Astrocyte (in vitro differentiated cells and primary cell): Measurements from ENCODE around the gene ZFYVE28. TPM values are rescaled to one million over a fixed set of nuclear protein-coding genes. Genes with fewer than 3 reads are reported as not detected.

Experiments used
- DNase-seq: peaks from one replicate; pipeline ENCODE4 v3.0.0-alpha.2; 2010; ENCODE audit warnings: low read depth
- FAIRE-seq: peaks from 2 replicates; lab custom pipeline; 2011; peaks lifted over from hg19 to GRCh38; lab: Jason Lieb, UNC
- H2AFZ ChIP-seq: 2 replicates; pipeline ENCODE4 v1.6.0; 2012; ENCODE audit warnings: low read depth, low read length, inconsistent platforms
- H3K27ac ChIP-seq: 2 replicates; pipeline ENCODE4 v1.5.1; 2011; ENCODE audit warnings: low read depth, low read length, inconsistent platforms
- H3K27me3 ChIP-seq: 2 replicates; pipeline ENCODE4 v1.6.0; 2011; ENCODE audit warnings: low read length, inconsistent platforms; ENCODE audit not compliant: insufficient read depth
- H3K36me3 ChIP-seq: 2 replicates; pipeline ENCODE4 v1.5.1; 2011; ENCODE audit warnings: low read length, inconsistent platforms; ENCODE audit not compliant: insufficient read depth
- H3K4me1 ChIP-seq: 2 replicates; pipeline ENCODE4 v1.5.1; 2011; ENCODE audit warnings: low read length, inconsistent platforms; ENCODE audit not compliant: insufficient read depth
- H3K4me2 ChIP-seq: 2 replicates; pipeline ENCODE4 v1.6.0; 2012; ENCODE audit warnings: low read length, inconsistent platforms
- H3K4me3 ChIP-seq: 2 replicates; pipeline ENCODE4 v1.5.1; 2011; ENCODE audit warnings: low read depth, mild to moderate bottlenecking, low read length, inconsistent platforms; ENCODE audit not compliant: insufficient read depth
- H3K79me2 ChIP-seq: 2 replicates; pipeline ENCODE4 v1.6.0; 2012; ENCODE audit warnings: mild to moderate bottlenecking, low read length, inconsistent platforms; ENCODE audit not compliant: insufficient read depth
- H3K9ac ChIP-seq: 2 replicates; pipeline ENCODE4 v1.6.0; 2012; ENCODE audit warnings: mild to moderate bottlenecking, low read length, inconsistent platforms
- H3K9me3 ChIP-seq: 2 replicates; pipeline ENCODE4 v1.5.1; 2012; ENCODE audit warnings: low read depth, mild to moderate bottlenecking, low read length, inconsistent platforms; ENCODE audit not compliant: insufficient read depth
- H4K20me1 ChIP-seq: 2 replicates; pipeline ENCODE4 v1.6.0; 2012; ENCODE audit warnings: low read length, inconsistent platforms; ENCODE audit not compliant: insufficient read depth
- H3K27ac Mint-ChIP-seq: one replicate; pipeline ENCODE4 v1.8.0; 2021; ENCODE audit warnings: mild to moderate bottlenecking, mixed read lengths; ENCODE audit not compliant: unreplicated experiment
- H3K27me3 Mint-ChIP-seq: one replicate; pipeline ENCODE4 v1.8.0; 2021; ENCODE audit warnings: low read depth, mixed read lengths; ENCODE audit not compliant: unreplicated experiment
- H3K36me3 Mint-ChIP-seq: one replicate; pipeline ENCODE4 v1.8.0; 2021; ENCODE audit warnings: low read depth, mixed read lengths; ENCODE audit not compliant: unreplicated experiment
- H3K4me1 Mint-ChIP-seq: one replicate; pipeline ENCODE4 v1.8.0; 2021; ENCODE audit warnings: low read depth, mixed read lengths; ENCODE audit not compliant: unreplicated experiment
- H3K4me3 Mint-ChIP-seq: one replicate; pipeline ENCODE4 v1.8.0; 2021; ENCODE audit warnings: mild to moderate bottlenecking, moderate library complexity, mixed read lengths; ENCODE audit not compliant: unreplicated experiment
- H3K9me3 Mint-ChIP-seq: one replicate; pipeline ENCODE4 v1.8.0; 2021; ENCODE audit warnings: mild to moderate bottlenecking, mixed read lengths; ENCODE audit not compliant: unreplicated experiment
- EZH2 ChIP-seq: IDR thresholded peaks from 2 replicates; pipeline ENCODE4 v1.6.1; 2012; ENCODE audit warnings: mild to moderate bottlenecking, low read length, inconsistent platforms; ENCODE audit not compliant: insufficient read depth
- total RNA-seq: library from RNA; stranded (reverse); gene quantifications from 2 replicates; pipeline ENCODE4 v1.2.1, GENCODE V29; 2021
- TF ChIP-seq, protein P1 (sequence below): IDR thresholded peaks from 2 replicates; pipeline ENCODE4 v1.5.1; 2011; ENCODE audit warnings: low read depth, mild to moderate bottlenecking, inconsistent platforms, low read length, moderate library complexity; ENCODE audit not compliant: insufficient read depth

ZFYVE28 gene
- total RNA-seq, 1 donor from 2014 or later: 0.68 TPM

DNA sequence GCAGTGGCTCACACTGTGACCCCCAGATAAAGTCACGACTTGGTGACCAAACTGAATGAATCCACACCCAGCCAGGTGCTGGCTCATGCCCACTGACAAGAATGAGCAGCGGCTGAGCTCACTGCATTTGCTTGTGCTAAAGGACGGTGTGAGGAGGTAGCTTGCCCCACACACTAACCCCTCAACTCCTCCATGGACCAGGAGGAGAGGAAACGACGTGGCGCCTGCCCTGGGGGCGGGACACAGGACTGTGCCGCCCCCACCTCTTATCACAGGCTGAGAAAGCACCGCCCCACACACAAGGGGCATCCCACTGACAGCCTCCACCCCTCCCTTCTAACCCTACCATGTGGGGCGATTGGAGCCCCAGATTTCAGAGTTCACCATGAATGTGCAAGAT, 43.0 kb downstream of the ZFYVE28 start:
- Histone ChIP-seq H3K4me3 (no peak overlapping the region), H3K27me3 (no peaks in the 10 kb centered on the region), H2AFZ (no peak overlapping the region), H3K79me2 (no peaks in the 10 kb centered on the region), H3K4me2 (no peak overlapping the region), H3K4me1 (peaks cover 4% of the 10 kb centered on the region), H3K36me3 (no peaks in the 10 kb centered on the region), H3K9ac (no peak overlapping the region), H4K20me1 (no peaks in the 10 kb centered on the region), H3K9me3 (peaks cover 5% of the 10 kb centered on the region), H3K27ac (no peak overlapping the region)
- FAIRE-seq (no peak), DNase-seq (no peak)
- TF ChIP-seq, protein P1, sequence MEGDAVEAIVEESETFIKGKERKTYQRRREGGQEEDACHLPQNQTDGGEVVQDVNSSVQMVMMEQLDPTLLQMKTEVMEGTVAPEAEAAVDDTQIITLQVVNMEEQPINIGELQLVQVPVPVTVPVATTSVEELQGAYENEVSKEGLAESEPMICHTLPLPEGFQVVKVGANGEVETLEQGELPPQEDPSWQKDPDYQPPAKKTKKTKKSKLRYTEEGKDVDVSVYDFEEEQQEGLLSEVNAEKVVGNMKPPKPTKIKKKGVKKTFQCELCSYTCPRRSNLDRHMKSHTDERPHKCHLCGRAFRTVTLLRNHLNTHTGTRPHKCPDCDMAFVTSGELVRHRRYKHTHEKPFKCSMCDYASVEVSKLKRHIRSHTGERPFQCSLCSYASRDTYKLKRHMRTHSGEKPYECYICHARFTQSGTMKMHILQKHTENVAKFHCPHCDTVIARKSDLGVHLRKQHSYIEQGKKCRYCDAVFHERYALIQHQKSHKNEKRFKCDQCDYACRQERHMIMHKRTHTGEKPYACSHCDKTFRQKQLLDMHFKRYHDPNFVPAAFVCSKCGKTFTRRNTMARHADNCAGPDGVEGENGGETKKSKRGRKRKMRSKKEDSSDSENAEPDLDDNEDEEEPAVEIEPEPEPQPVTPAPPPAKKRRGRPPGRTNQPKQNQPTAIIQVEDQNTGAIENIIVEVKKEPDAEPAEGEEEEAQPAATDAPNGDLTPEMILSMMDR: no peak
- no peak for TF ChIP-seq EZH2
- Mint-ChIP-seq H3K36me3 (peaks cover 2% of the 10 kb centered on the region), H3K4me1 (no peaks in the 10 kb centered on the region), H3K27ac (no peak overlapping the region), H3K9me3 (peaks cover 14% of the 10 kb centered on the region), H3K4me3 (no peak overlapping the region), H3K27me3 (peaks cover 48% of the 10 kb centered on the region)

DNA sequence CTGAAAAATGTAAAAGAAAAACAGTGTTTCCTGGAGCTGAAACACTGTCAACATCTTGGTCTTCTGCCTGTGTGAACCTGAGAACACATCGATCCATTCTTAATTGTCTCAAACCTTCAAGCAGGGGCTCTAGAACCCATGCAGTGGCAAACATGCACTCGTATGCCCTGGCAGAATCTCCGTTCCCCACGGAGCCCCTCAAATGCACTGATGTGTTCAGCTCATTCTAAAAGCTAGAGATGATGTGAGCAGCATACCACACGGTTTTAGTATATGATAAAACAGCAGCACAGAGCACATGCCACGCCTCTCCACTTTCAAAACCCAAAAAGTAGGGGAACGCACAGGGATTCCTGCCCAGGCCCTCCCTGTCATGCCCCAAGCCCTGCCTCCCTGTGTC, 44.9 kb downstream of the ZFYVE28 start:
- peaks cover 2% of the 10 kb centered on the region for H3K36me3 Mint-ChIP-seq
- H3K27me3 Mint-ChIP-seq: peaks cover 40% of the 10 kb centered on the region
- H3K9ac ChIP-seq: no peak overlapping the region

DNA sequence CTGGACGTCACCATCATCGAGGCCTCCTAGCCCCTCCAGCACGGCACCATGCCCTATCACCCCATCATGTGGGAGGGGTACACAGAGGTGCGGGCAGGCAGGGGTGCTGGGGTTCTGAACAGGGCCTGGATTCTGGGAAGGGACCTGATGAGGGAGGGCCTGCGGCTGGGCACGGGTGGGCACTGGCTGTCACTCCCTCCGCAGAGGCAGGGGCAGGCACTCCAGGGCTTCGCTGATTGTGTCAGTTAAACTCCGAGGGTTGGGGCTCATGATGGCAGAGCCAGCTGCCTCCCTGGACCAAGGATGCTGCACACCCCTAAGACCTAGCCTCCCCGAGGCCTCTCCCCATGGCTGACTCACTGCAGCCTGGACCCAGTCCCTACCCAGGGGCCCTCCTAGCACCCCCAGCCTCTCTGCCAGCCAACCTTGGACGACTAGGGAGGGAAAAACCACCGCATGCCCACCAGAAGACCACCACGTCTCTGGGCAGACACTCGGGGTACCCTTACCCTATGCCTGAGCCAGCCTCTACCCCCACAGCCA, 45.9 kb downstream of the ZFYVE28 start:
- no peak for FAIRE-seq
- peaks cover 40% of the 10 kb centered on the region for H3K27me3 Mint-ChIP-seq
- no peaks in the 10 kb centered on the region for H4K20me1 ChIP-seq

More for the DNA sequence above, 44.9 kb downstream of the ZFYVE28 start:
- Histone ChIP-seq H3K36me3 (no peaks in the 10 kb centered on the region), H3K27ac (no peak overlapping the region), H3K9me3 (peaks cover 11% of the 10 kb centered on the region), H3K4me1 (no peaks in the 10 kb centered on the region), H4K20me1 (no peaks in the 10 kb centered on the region), H3K27me3 (no peaks in the 10 kb centered on the region), H3K4me2 (no peak overlapping the region), H2AFZ (no peak overlapping the region), H3K4me3 (no peak overlapping the region), H3K79me2 (no peaks in the 10 kb centered on the region)
- Mint-ChIP-seq H3K4me1 (no peaks in the 10 kb centered on the region), H3K4me3 (no peak overlapping the region), H3K9me3 (peaks cover 17% of the 10 kb centered on the region), H3K27ac (no peak overlapping the region)
- TF ChIP-seq, protein P1: no peak
- TF ChIP-seq EZH2: no peak
- DNase-seq (no peak), FAIRE-seq (no peak)

More for the DNA sequence above, 45.9 kb downstream of the ZFYVE28 start:
- Histone ChIP-seq H3K27ac (no peak overlapping the region), H3K4me3 (no peak overlapping the region), H3K9me3 (peaks cover 14% of the 10 kb centered on the region), H3K79me2 (no peaks in the 10 kb centered on the region), H3K27me3 (no peaks in the 10 kb centered on the region), H3K4me1 (no peaks in the 10 kb centered on the region), H3K9ac (no peak overlapping the region), H3K4me2 (no peak overlapping the region), H2AFZ (no peak overlapping the region), H3K36me3 (no peaks in the 10 kb centered on the region)
- no peak overlapping the region for H3K4me3 Mint-ChIP-seq
- H3K4me1 Mint-ChIP-seq: no peaks in the 10 kb centered on the region
- H3K27ac Mint-ChIP-seq: no peak overlapping the region
- H3K9me3 Mint-ChIP-seq: peaks cover 17% of the 10 kb centered on the region
- no peak for DNase-seq
- H3K36me3 Mint-ChIP-seq: peaks cover 2% of the 10 kb centered on the region
- no peak for TF ChIP-seq EZH2
- TF ChIP-seq, protein P1: no peak
